Ovary (tissue), 9 donors: ENCODE data around the gene GMPR. TPM values are rescaled to one million over a fixed set of nuclear protein-coding genes. Genes with fewer than 3 reads are reported as not detected.

Experiments used
- DNase-seq, 5 donors: peaks; one replicate each; pipeline ENCODE4 v3.0.0-alpha.2; 2019 to 2020
- H3K27ac ChIP-seq, 2 donors: fragments of 200-600 bp; one replicate each; pipeline versions ENCODE4 v1.5.1 to v1.8.0; 2019 to 2022
- H3K27me3 ChIP-seq: fragments of 200-600 bp; one replicate; pipeline ENCODE4 v1.8.0; 2022
- H3K36me3 ChIP-seq: fragments of 200-600 bp; sonication (generic); one replicate; pipeline ENCODE4 v1.5.1; 2019
- H3K4me1 ChIP-seq: one replicate; pipeline ENCODE4 v1.8.1; 2013; ENCODE audit warnings: mild to moderate bottlenecking, moderate library complexity; ENCODE audit not compliant: insufficient read depth
- H3K4me3 ChIP-seq: fragments of 200-600 bp; sonication (generic); one replicate; pipeline ENCODE4 v1.5.1; 2017
- H3K9me3 ChIP-seq, 2 donors: fragments of 200-600 bp in 1 of 2; sonication (generic) in 1 of 2; one replicate each; pipeline versions ENCODE4 v1.5.1 to v1.8.1; 2013 to 2019; ENCODE audit warnings: mild to moderate bottlenecking in 1 of 2, moderate library complexity in 1 of 2
- CTCF ChIP-seq, 3 donors: fragments of 450-650 bp in 2 of 3; fragments of 200-600 bp in 1 of 3; IDR thresholded peaks; one replicate each; pipeline versions ENCODE4 v1.5.1 to v1.8.0; 2016 to 2022; ENCODE audit warnings: antibody characterized with exemption in 3 of 3, mild to moderate bottlenecking in 1 of 3
- EP300 ChIP-seq: sonication (generic); formaldehyde crosslinking; IDR thresholded peaks from one replicate; pipeline ENCODE4 v1.6.1; 2017; ENCODE audit warnings: antibody characterized with exemption
- POLR2A ChIP-seq: fragments of 450-650 bp; IDR thresholded peaks from one replicate; pipeline ENCODE4 v1.6.1; 2017; ENCODE audit warnings: antibody characterized with exemption, mild to moderate bottlenecking, moderate library complexity
- WGBS, 3 donors: extraction: QIAGEN DNeasy Blood & Tissue Kit in 1 of 3; methylation state at CpG; one replicate each; pipeline versions ENCODE4 v1.1.5 to v1.1.7; 2013 to 2017; 5-methylcytosine and 5-hydroxymethylcytosine counted together
- intact Hi-C, 4 donors: fragments of 100-400 bp; cut with DNase I; formaldehyde crosslinking; loops; one replicate each; pipeline versions ENCODE4 v1.11.0 to v1.15.1; 2022 to 2023
- polyA plus RNA-seq, 2 donors: library from polyadenylated mRNA; stranded (reverse); fragments of 200-250 nt in 1 of 2; fragments of 350-450 nt in 1 of 2; fragmentation: Illumina TruSeq in 1 of 2; extraction: RNeasy Lipid Tissue Mini Kit (QIAGEN cat#74804) in 1 of 2; gene quantifications; one replicate each; pipeline ENCODE4 v1.2.3, GENCODE V29; 2013 to 2014
- total RNA-seq, 7 donors: library from RNA; depleted of rRNA in 2 of 7; stranded (reverse); fragments of >200 nt in 2 of 7; fragmentation: NEBNext Ultra II Directional in 3 of 7; extraction: Animal tissue kit (Norgen Biotek cat#: 25700) in 3 of 7; gene quantifications; one replicate each; pipeline versions ENCODE4 v1.1.0 to v1.2.4, GENCODE V29; 2016 to 2023
- donor health status: DM: no; HTN: no; CAD: no; lungs with moderate emphysema.
- donor health status: DM: no; HTN: no; CAD: no.
- donor health status: Bipolar disorder and iron deficiency.
- donor health status: DM: yes; HTN: yes; CAD: no.
- donor health status: DM: no; HTN: no; CAD: no.
- donor health status: DM: yes; HTN: yes; CAD: no.

Gene GMPR
- total and polyA plus RNA-seq, 9 donors = 18.6 to 50.2 (median 35.1) TPM

GRCh38 chr6:16240589-16241320, 2.4 kb downstream of the GMPR start:
- Histone ChIP-seq H3K27me3 (no peaks in the 10 kb centered on the region), H3K27ac (peak overlapping the region in 1 of 2 donors; percentile 86), H3K4me3 (no peak overlapping the region), H3K9me3 (no peaks in the 10 kb centered on the region), H3K36me3 (no peaks in the 10 kb centered on the region), H3K4me1 (peaks cover 43% of the 10 kb centered on the region)
- WGBS, 3 donors = 23 to 34% (median 26%) methylated on average over 12 of the region's 12 CpGs
- no peak for DNase-seq
- intact Hi-C loops = no loop called here
- no peak for TF ChIP-seq POLR2A
- TF ChIP-seq CTCF (IDR thresholded peaks at IDR 0.05) = no peak
- TF ChIP-seq EP300 = no peak

GRCh38 chr6:16241321-16241689, 2.9 kb downstream of the GMPR start:
- no peak overlapping the region for H3K4me3 ChIP-seq
- H3K9me3 ChIP-seq = no peaks in the 10 kb centered on the region
- no peak for TF ChIP-seq EP300
- no peak for TF ChIP-seq CTCF (IDR thresholded peaks at IDR 0.05)
- TF ChIP-seq POLR2A = no peak
- H3K4me1 ChIP-seq = peaks cover 42% of the 10 kb centered on the region
- no peaks in the 10 kb centered on the region for H3K27me3 ChIP-seq
- peak overlapping the region in 1 of 2 donors; percentile 86 for H3K27ac ChIP-seq
- no peak for DNase-seq
- intact Hi-C loops = no loop called here
- 73 to 86% (median 76%) methylated on average over 4 of the region's 4 CpGs for WGBS, 3 donors
- no peaks in the 10 kb centered on the region for H3K36me3 ChIP-seq

DNA sequence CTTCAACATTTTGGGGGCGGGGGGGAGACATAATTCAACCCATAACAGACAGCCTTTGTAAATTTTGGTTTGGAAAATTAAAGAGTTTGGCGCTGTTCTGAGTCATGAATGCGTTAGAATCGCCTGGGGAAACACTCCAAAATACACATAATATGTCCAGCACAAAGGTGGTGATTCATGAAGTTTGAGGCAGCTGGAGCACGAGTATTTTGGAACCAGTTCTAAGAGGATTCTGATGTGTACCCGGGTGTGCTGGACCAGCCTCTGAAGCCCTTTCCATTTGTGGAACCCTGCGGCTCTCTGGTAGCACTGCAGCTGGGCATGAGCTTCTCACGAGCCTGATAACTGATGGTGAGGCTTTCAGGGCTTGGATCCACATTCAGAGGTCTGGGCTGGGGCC, 4.7 kb downstream of the GMPR start:
- intact Hi-C loops = no loop called here
- no peak for TF ChIP-seq POLR2A
- TF ChIP-seq CTCF (IDR thresholded peaks at IDR 0.05) = no peak
- no peak for TF ChIP-seq EP300
- H3K27ac ChIP-seq = peak overlapping the region in 1 of 2 donors; percentile 1
- H3K4me3 ChIP-seq = no peak overlapping the region
- no peak for DNase-seq
- H3K9me3 ChIP-seq = no peaks in the 10 kb centered on the region
- peaks cover 37% of the 10 kb centered on the region for H3K4me1 ChIP-seq
- no peaks in the 10 kb centered on the region for H3K36me3 ChIP-seq
- no peaks in the 10 kb centered on the region for H3K27me3 ChIP-seq
- 25 to 40% (median 29%) methylated on average over 8 of the region's 8 CpGs for WGBS, 3 donors

- DNase-seq = no peak
- Histone ChIP-seq H3K4me3 (no peak overlapping the region), H3K36me3 (no peaks in the 10 kb centered on the region), H3K27ac (peak overlapping the region in 1 of 2 donors; percentile 1), H3K4me1 (peaks cover 37% of the 10 kb centered on the region), H3K9me3 (no peaks in the 10 kb centered on the region), H3K27me3 (no peaks in the 10 kb centered on the region)
- TF ChIP-seq CTCF (IDR thresholded peaks at IDR 0.05) = no peak
- TF ChIP-seq EP300 = no peak
- TF ChIP-seq POLR2A = no peak
- intact Hi-C loops = no loop called here
- WGBS, 3 donors = 69 to 81% (median 70%) methylated on average over 5 of the region's 5 CpGs
Observed at GRCh38 chr6:16243664-16244063, 5.3 kb downstream of the GMPR start.
